Neural cell (in vitro differentiated cells): ENCODE measurements around the gene KRTAP9-8.
"Not testable (repeated sequence)": the region's sequence is repeated elsewhere in the genome, so short reads cannot be mapped to it uniquely, and the experiment has no call there.

Experiments
- CTCF ChIP-seq: fragments of 450-650 bp; IDR thresholded peaks from 2 replicates; pipeline ENCODE4 v1.5.1; 2014; ENCODE audit warnings: antibody characterized with exemption, mild to moderate bottlenecking, moderate library complexity; ENCODE audit not compliant: poor library complexity, severe bottlenecking
- EP300 ChIP-seq: fragments of 450-650 bp; conservative IDR thresholded peaks from 2 replicates; pipeline ENCODE4 v1.6.1; 2014; ENCODE audit warnings: antibody characterized with exemption, mild to moderate bottlenecking, moderate library complexity; ENCODE audit not compliant: poor library complexity, severe bottlenecking
- EZH2 ChIP-seq: fragments of 200-600, 300-800 bp; shearing (Covaris generic), sonication (generic); IDR thresholded peaks from 2 replicates; pipeline ENCODE4 v1.6.1; 2014; ENCODE audit warnings: antibody characterized with exemption, low read length, borderline replicate concordance, mild to moderate bottlenecking; ENCODE audit not compliant: insufficient read depth, poor library complexity, severe bottlenecking
- MXI1 ChIP-seq: fragments of 450-650 bp; conservative IDR thresholded peaks from 2 replicates; pipeline ENCODE4 v1.6.1; 2014; ENCODE audit warnings: antibody characterized with exemption, mild to moderate bottlenecking; ENCODE audit not compliant: poor library complexity, severe bottlenecking
- POLR2AphosphoS5 ChIP-seq: IDR thresholded peaks from 2 replicates; pipeline ENCODE4 v1.6.1; 2012

- not testable (repeated sequence) for TF ChIP-seq CTCF, MXI1, EP300, EZH2, POLR2AphosphoS5
Measured at GRCh38 chr17:41189837-41190318, 47.9 kb upstream of the KRTAP9-8 start, which contains the start of gene KRTAP9-1.
